ENCODE measurements around the gene BBS9. TPM values are rescaled to one million over a fixed set of nuclear protein-coding genes. Genes with fewer than 3 reads are reported as not detected.
"Not testable (repeated sequence)": the region's sequence is repeated elsewhere in the genome, so short reads cannot be mapped to it uniquely, and the experiment has no call there.

Gene BBS9
- total RNA-seq, 4 donors from 2014 or later = 16.4 to 26.0 (median 21.4) TPM

DNA sequence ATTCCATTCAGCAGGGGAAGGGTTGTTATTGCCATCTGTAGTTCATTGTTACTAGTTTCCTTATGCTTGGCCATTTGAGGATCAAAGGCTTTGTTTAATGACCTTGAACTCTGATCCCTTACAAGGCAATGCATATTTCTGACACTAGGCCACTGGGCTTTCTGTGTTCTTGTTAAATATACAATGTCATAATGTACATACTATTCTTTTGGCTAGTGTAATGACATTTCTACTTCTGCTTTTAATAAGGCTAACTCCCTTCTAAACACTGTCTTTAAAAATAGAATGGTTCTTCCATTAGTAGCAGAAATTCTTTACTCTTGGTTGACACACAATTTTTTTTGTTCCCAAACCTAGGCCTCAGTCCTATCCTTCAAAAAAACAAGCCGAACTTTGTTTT lies 86.6 kb downstream of the BBS9 start:
- H3K36me3 ChIP-seq = peaks cover 6% of the 10 kb centered on the region
- TF ChIP-seq POLR2A (IDR thresholded peaks at IDR 0.05) (no peak), POLR2AphosphoS5 (IDR thresholded peaks at IDR 0.05) (no peak), EP300 (IDR thresholded peaks at IDR 0.05) (no peak)
- TF ChIP-seq, protein P1, sequence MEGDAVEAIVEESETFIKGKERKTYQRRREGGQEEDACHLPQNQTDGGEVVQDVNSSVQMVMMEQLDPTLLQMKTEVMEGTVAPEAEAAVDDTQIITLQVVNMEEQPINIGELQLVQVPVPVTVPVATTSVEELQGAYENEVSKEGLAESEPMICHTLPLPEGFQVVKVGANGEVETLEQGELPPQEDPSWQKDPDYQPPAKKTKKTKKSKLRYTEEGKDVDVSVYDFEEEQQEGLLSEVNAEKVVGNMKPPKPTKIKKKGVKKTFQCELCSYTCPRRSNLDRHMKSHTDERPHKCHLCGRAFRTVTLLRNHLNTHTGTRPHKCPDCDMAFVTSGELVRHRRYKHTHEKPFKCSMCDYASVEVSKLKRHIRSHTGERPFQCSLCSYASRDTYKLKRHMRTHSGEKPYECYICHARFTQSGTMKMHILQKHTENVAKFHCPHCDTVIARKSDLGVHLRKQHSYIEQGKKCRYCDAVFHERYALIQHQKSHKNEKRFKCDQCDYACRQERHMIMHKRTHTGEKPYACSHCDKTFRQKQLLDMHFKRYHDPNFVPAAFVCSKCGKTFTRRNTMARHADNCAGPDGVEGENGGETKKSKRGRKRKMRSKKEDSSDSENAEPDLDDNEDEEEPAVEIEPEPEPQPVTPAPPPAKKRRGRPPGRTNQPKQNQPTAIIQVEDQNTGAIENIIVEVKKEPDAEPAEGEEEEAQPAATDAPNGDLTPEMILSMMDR (IDR thresholded peaks at IDR 0.05) = no peak
- H3K4me3 ChIP-seq = no peak overlapping the region
- DNase-seq (ENCODE audit: low spot score in 2 of 2) = no peak
- H3K27ac ChIP-seq = no peak overlapping the region
- no peaks in the 10 kb centered on the region for H3K4me1 ChIP-seq
- peaks cover 3% of the 10 kb centered on the region for H3K9me3 ChIP-seq
- WGBS = 68% methylated on average over 1 of the region's 1 CpG
- no peaks in the 10 kb centered on the region for H3K27me3 ChIP-seq

DNA sequence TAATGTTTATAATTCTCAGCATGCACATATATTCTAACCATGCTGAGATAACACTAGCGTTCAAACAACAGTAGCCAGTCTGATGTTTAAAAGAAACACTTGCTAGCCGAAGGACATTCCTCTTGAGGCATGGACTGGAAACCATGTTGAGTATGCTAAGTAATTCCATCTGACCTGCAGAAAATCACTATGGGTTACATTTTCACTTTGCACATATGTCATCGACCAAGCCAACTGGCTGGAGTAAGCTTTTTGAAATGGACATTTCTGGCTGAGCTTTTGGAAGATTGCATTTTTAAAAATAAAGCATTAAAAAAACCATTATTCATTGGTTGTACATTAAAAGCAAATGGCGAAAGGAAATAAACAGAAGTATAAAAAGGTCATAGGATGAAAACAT lies 88.2 kb downstream of the BBS9 start:
- H3K27ac ChIP-seq = no peak overlapping the region
- TF ChIP-seq, protein P1 (IDR thresholded peaks at IDR 0.05) = no peak
- TF ChIP-seq POLR2AphosphoS5 (IDR thresholded peaks at IDR 0.05) = no peak
- TF ChIP-seq POLR2A (IDR thresholded peaks at IDR 0.05) = no peak
- no peak for TF ChIP-seq EP300 (IDR thresholded peaks at IDR 0.05)
- WGBS = 91% methylated on average over 4 of the region's 4 CpGs

DNA sequence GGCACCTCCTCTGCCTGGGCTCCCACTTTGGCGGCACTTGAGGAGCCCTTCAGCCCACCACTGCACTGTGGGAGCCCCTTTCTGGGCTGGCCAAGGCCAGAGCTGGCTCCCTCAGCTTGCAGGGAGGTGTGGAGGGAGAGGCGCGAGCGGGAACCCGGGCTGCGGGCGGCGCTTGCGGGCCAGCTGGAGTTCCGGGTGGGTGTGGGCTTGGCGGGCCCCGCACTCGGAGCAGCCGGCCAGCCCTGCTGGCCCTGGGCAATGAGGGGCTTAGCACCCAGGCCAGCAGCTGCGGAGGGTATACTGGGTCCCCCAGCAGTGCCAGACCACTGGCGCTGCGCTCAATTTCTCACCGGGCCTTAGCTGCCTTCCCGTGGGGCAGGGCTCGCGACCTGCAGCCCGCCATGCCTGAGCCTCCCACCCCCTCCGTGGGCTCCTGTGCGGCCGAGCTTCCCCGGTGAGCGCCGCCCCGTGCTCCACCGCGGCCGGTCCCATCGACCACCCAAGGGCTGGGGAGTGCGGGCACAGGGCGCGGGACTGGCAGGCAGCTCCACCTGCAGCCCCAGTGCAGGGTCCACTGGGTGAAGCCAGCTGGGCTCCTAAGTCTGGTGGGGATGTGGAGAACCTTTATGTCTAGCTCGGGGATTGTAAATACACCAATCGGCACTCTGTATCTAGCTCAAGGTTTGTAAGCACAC lies 89.6 kb downstream of the BBS9 start:
- H3K36me3 ChIP-seq; H3K9me3 ChIP-seq; DNase-seq (ENCODE audit: low spot score in 2 of 2); H3K27ac ChIP-seq; H3K4me1 ChIP-seq; H3K27me3 ChIP-seq; H3K4me3 ChIP-seq: not testable (repeated sequence)
- WGBS = 97% methylated on average over 21 of the region's 38 CpGs

More for the DNA sequence above, 88.2 kb downstream of the BBS9 start:
- Histone ChIP-seq H3K4me3 (no peak overlapping the region), H3K4me1 (no peaks in the 10 kb centered on the region), H3K9me3 (peaks cover under 1% of the 10 kb centered on the region), H3K36me3 (peaks cover 6% of the 10 kb centered on the region), H3K27me3 (no peaks in the 10 kb centered on the region)
- DNase-seq (ENCODE audit: low spot score in 2 of 2) = no peak

DNA sequence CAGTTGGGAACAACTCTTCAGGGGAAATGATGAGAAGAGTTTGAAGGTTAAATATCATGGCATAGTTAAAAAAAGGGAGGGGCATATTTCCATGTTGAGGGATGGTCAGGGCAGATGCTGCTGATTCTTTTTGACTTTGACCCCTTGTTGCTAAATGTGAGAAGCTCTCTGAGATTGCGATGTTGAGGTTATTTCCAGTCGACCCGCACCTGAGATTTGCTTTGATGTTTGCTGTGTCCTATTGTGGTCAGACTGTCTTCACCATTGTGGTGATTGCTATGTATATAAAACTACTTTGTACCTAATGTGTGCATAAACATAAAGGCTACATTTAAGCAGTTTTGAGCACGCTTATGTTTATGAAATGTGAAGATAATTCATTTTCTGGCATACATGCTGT lies 90.9 kb downstream of the BBS9 start:
- 94% methylated on average over 4 of the region's 4 CpGs for WGBS
- TF ChIP-seq EP300 (IDR thresholded peaks at IDR 0.05) (no peak), POLR2A (IDR thresholded peaks at IDR 0.05) (no peak), POLR2AphosphoS5 (IDR thresholded peaks at IDR 0.05) (no peak)
- TF ChIP-seq, protein P1 (IDR thresholded peaks at IDR 0.05) = no peak
- DNase-seq (ENCODE audit: low spot score in 2 of 2) = no peak
- H3K4me3 ChIP-seq = no peak overlapping the region
- no peaks in the 10 kb centered on the region for H3K9me3 ChIP-seq
- H3K27me3 ChIP-seq = no peaks in the 10 kb centered on the region
- H3K27ac ChIP-seq = no peak overlapping the region
- H3K4me1 ChIP-seq = no peaks in the 10 kb centered on the region
- no peaks in the 10 kb centered on the region for H3K36me3 ChIP-seq

DNA sequence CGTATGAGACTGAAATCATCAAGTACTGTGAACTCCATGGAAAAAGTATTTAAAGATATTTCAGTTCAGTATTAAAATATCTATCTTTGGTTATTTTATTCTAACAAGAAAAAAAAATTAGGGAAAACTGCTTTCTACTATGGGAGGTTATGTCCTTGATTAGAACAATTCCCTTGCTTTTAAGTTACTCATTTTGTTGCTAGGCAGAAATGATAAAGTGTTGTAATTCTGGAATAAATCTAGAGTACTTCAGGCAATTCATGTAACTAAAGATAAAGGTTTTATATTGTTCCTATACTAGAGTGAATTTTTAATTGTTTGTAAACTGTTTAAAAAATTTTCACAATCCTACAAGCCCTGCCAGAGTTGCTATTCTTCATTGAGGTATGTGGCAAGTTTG lies 92.0 kb downstream of the BBS9 start:
- Histone ChIP-seq H3K27me3 (no peaks in the 10 kb centered on the region), H3K9me3 (no peaks in the 10 kb centered on the region), H3K4me1 (no peaks in the 10 kb centered on the region), H3K4me3 (no peak overlapping the region), H3K27ac (no peak overlapping the region), H3K36me3 (no peaks in the 10 kb centered on the region)
- DNase-seq (ENCODE audit: low spot score in 2 of 2) = no peak
- TF ChIP-seq, protein P1 (IDR thresholded peaks at IDR 0.05) = no peak
- TF ChIP-seq POLR2AphosphoS5 (IDR thresholded peaks at IDR 0.05) (no peak), POLR2A (IDR thresholded peaks at IDR 0.05) (no peak), EP300 (IDR thresholded peaks at IDR 0.05) (no peak)
- 99% methylated on average over 1 of the region's 1 CpG for WGBS

Measured in suprapubic skin (tissue), 4 donors.